ENCODE results near the gene PRICKLE2. TPM values are rescaled to one million over a fixed set of nuclear protein-coding genes. Genes with fewer than 3 reads are reported as not detected.

Gene PRICKLE2
- polyA plus RNA-seq, 1 experiment, result 14.2 TPM

GRCh38 chr3:64123931-64124330 is 101.3 kb downstream of the PRICKLE2 start:
- Histone ChIP-seq H3K4me3 (ENCODE audit: low read depth, low read length) (no peak overlapping the region), H3K27me3 (ENCODE audit: control insufficient read depth, insufficient read depth, low read length) (no peaks in the 10 kb centered on the region), H3K9me3 (ENCODE audit: control insufficient read depth, insufficient read depth, low read length) (no peaks in the 10 kb centered on the region), H3K27ac (ENCODE audit: low read depth, low read length) (no peak overlapping the region)
- no peak for TF ChIP-seq CTCF (IDR thresholded peaks at IDR 0.05; ENCODE audit: low read depth, low read length)
- no peak for DNase-seq (ENCODE audit: low read depth, low spot score)
- ChIA-PET CTCF (interaction anchor here (1.0 kb wide), 1 partner anchor 11 kb away, joined by 4 read pairs; no protein-coding TSS in a partner anchor), POLR2A (no interaction called here)

- TF ChIP-seq CTCF (IDR thresholded peaks at IDR 0.05; ENCODE audit: low read depth, low read length), result no peak
- DNase-seq (ENCODE audit: low read depth, low spot score), result no peak
- Histone ChIP-seq H3K27ac (ENCODE audit: low read depth, low read length) (no peak overlapping the region), H3K9me3 (ENCODE audit: control insufficient read depth, insufficient read depth, low read length) (no peaks in the 10 kb centered on the region), H3K27me3 (ENCODE audit: control insufficient read depth, insufficient read depth, low read length) (no peaks in the 10 kb centered on the region), H3K4me3 (ENCODE audit: low read depth, low read length) (no peak overlapping the region)
- CTCF ChIA-PET, result no interaction called here
- POLR2A ChIA-PET, result no interaction called here
Measured at GRCh38 chr3:64122476-64122875, 102.8 kb downstream of the PRICKLE2 start.

- TF ChIP-seq CTCF (IDR thresholded peaks at IDR 0.05; ENCODE audit: low read depth, low read length), result no peak
- ChIA-PET CTCF (no interaction called here), POLR2A (interaction anchor here (0.5 kb wide), 1 partner anchor 22 kb away, joined by 3 read pairs; no protein-coding TSS in a partner anchor)
- H3K9me3 ChIP-seq (ENCODE audit: control insufficient read depth, insufficient read depth, low read length), result no peaks in the 10 kb centered on the region
- no peak for DNase-seq (ENCODE audit: low read depth, low spot score)
- H3K27me3 ChIP-seq (ENCODE audit: control insufficient read depth, insufficient read depth, low read length), result no peaks in the 10 kb centered on the region
- no peak overlapping the region for H3K4me3 ChIP-seq (ENCODE audit: low read depth, low read length)
- no peak overlapping the region for H3K27ac ChIP-seq (ENCODE audit: low read depth, low read length)
Measured at GRCh38 chr3:64121750-64122311, 103.4 kb downstream of the PRICKLE2 start.

GRCh38 chr3:64120876-64121275 is 104.4 kb downstream of the PRICKLE2 start:
- ChIA-PET POLR2A (no interaction called here), CTCF (no interaction called here)
- Histone ChIP-seq H3K27me3 (ENCODE audit: control insufficient read depth, insufficient read depth, low read length) (no peaks in the 10 kb centered on the region), H3K4me3 (ENCODE audit: low read depth, low read length) (no peak overlapping the region), H3K9me3 (ENCODE audit: control insufficient read depth, insufficient read depth, low read length) (no peaks in the 10 kb centered on the region), H3K27ac (ENCODE audit: low read depth, low read length) (no peak overlapping the region)
- no peak for DNase-seq (ENCODE audit: low read depth, low spot score)
- no peak for TF ChIP-seq CTCF (IDR thresholded peaks at IDR 0.05; ENCODE audit: low read depth, low read length)

- H3K27ac ChIP-seq (ENCODE audit: low read depth, low read length), result no peak overlapping the region
- DNase-seq (ENCODE audit: low read depth, low spot score), result no peak
- no peak overlapping the region for H3K4me3 ChIP-seq (ENCODE audit: low read depth, low read length)
- TF ChIP-seq CTCF (IDR thresholded peaks at IDR 0.05; ENCODE audit: low read depth, low read length), result no peak
- CTCF ChIA-PET, result no interaction called here
- no peaks in the 10 kb centered on the region for H3K27me3 ChIP-seq (ENCODE audit: control insufficient read depth, insufficient read depth, low read length)
- H3K9me3 ChIP-seq (ENCODE audit: control insufficient read depth, insufficient read depth, low read length), result no peaks in the 10 kb centered on the region; the same call in 1 of the 2 replicates
- POLR2A ChIA-PET, result no interaction called here
Measured at GRCh38 chr3:64117483-64117882, 107.8 kb downstream of the PRICKLE2 start.

Measured in AG04450 (cell line).